COR-L47 (cell line): Measurements from ENCODE around the gene SPRN.
"Not testable (repeated sequence)": the region's sequence is repeated elsewhere in the genome, so short reads cannot be mapped to it uniquely, and the experiment has no call there.

ENCODE experiments used
- DNase-seq: peaks from one replicate; lab custom pipeline; 2025; lab: John Stamatoyannopoulos, UW

The SPRN gene

GRCh38 chr10:133456041-133456951 is 31.9 kb upstream of the SPRN start:
- no peak for DNase-seq

GRCh38 chr10:133455611-133456031 is 31.2 kb upstream of the SPRN start:
- DNase-seq = no peak

GRCh38 chr10:133455196-133455595 is 30.8 kb upstream of the SPRN start:
- no peak for DNase-seq

GRCh38 chr10:133454204-133454893 is 29.9 kb upstream of the SPRN start:
- DNase-seq = no peak

GRCh38 chr10:133453516-133454203 is 29.2 kb upstream of the SPRN start, which contains the start of gene SCART1:
Gene SCART1, plus strand, starts transcription at chr10:133453945. Its CDS starts 53 bp downstream, at chr10:133453998.
- no peak for DNase-seq

- no peak for DNase-seq
Measured at GRCh38 chr10:133452453-133452852, 28.0 kb upstream of the SPRN start.

- no peak for DNase-seq
Measured at GRCh38 chr10:133451346-133451745, 26.9 kb upstream of the SPRN start.

GRCh38 chr10:133448120-133448519 is 23.7 kb upstream of the SPRN start:
- DNase-seq = no peak

GRCh38 chr10:133446979-133447378 is 22.6 kb upstream of the SPRN start:
- DNase-seq = no peak

- no peak for DNase-seq
Measured at GRCh38 chr10:133445751-133446708, 21.6 kb upstream of the SPRN start.

GRCh38 chr10:133445268-133445732 is 20.9 kb upstream of the SPRN start:
- DNase-seq = no peak

- no peak for DNase-seq
Measured at GRCh38 chr10:133444342-133445267, 20.2 kb upstream of the SPRN start.

- no peak for DNase-seq
Measured at GRCh38 chr10:133442967-133443924, 18.8 kb upstream of the SPRN start.

GRCh38 chr10:133442191-133442966 is 18.0 kb upstream of the SPRN start:
- DNase-seq = no peak

- no peak for DNase-seq
Measured at GRCh38 chr10:133441780-133442179, 17.4 kb upstream of the SPRN start.

- not testable (repeated sequence) for DNase-seq
Measured at GRCh38 chr10:133441356-133441755, 16.9 kb upstream of the SPRN start.

GRCh38 chr10:133440633-133441285 is 16.3 kb upstream of the SPRN start:
- DNase-seq = no peak
